GM21786 (cell line): ENCODE measurements around the gene NFKBIZ.

Experiments used
- ATAC-seq: cut with Tn5 transposase; IDR thresholded peaks from one replicate; pipeline ENCODE4 v1.9.1; 2021; ENCODE audit not compliant: unreplicated experiment

NFKBIZ gene

GRCh38 chr3:101848754-101849713 lies at the start of gene NFKBIZ:
TSS of gene NFKBIZ (plus strand) at chr3:101849514. CDS start at chr3:101849629, 115 bp downstream.
- peak; percentile 71 for ATAC-seq

- no peak for ATAC-seq
Observed at GRCh38 chr3:101801174-101801573, 48.1 kb upstream of the NFKBIZ start.

- ATAC-seq = no peak
Observed at GRCh38 chr3:101802179-101802578, 47.1 kb upstream of the NFKBIZ start.

GRCh38 chr3:101803173-101803782 lies 46.0 kb upstream of the NFKBIZ start:
- ATAC-seq = peak; percentile 93

GRCh38 chr3:101803939-101804338 lies 45.4 kb upstream of the NFKBIZ start:
- ATAC-seq = no peak

- ATAC-seq = no peak
Observed at GRCh38 chr3:101806491-101806890, 42.8 kb upstream of the NFKBIZ start.

- peak; percentile 65 for ATAC-seq
Observed at GRCh38 chr3:101807888-101808287, 41.4 kb upstream of the NFKBIZ start.

GRCh38 chr3:101809178-101810021 lies 39.9 kb upstream of the NFKBIZ start:
- no peak for ATAC-seq

GRCh38 chr3:101810022-101810418 lies 39.3 kb upstream of the NFKBIZ start:
- ATAC-seq = no peak

GRCh38 chr3:101811875-101812274 lies 37.4 kb upstream of the NFKBIZ start:
- no peak for ATAC-seq

GRCh38 chr3:101812895-101813294 lies 36.4 kb upstream of the NFKBIZ start:
- no peak for ATAC-seq

GRCh38 chr3:101813817-101814440 lies 35.4 kb upstream of the NFKBIZ start:
- no peak for ATAC-seq

- peak; percentile 45 for ATAC-seq
Observed at GRCh38 chr3:101814835-101815234, 34.5 kb upstream of the NFKBIZ start.

GRCh38 chr3:101816215-101817149 lies 32.8 kb upstream of the NFKBIZ start:
- ATAC-seq = no peak

GRCh38 chr3:101817992-101818391 lies 31.3 kb upstream of the NFKBIZ start:
- peak; percentile 43 for ATAC-seq

GRCh38 chr3:101819649-101820206 lies 29.6 kb upstream of the NFKBIZ start:
- ATAC-seq = no peak

- ATAC-seq = no peak
Observed at GRCh38 chr3:101821503-101821902, 27.8 kb upstream of the NFKBIZ start.

GRCh38 chr3:101823525-101823924 lies 25.8 kb upstream of the NFKBIZ start:
- no peak for ATAC-seq

GRCh38 chr3:101824702-101825101 lies 24.6 kb upstream of the NFKBIZ start:
- ATAC-seq = no peak
